IPS-20b (cell line): ENCODE measurements around the gene RHOT2.

Experiments
- H3K27ac ChIP-seq: one replicate; pipeline ENCODE4 v1.5.1; 2013; ENCODE audit warnings: low read length
- H3K27me3 ChIP-seq: 2 replicates; pipeline ENCODE4 v1.6.1; 2013; ENCODE audit warnings: mild to moderate bottlenecking, low read length, inconsistent platforms; ENCODE audit not compliant: insufficient read depth
- H3K36me3 ChIP-seq: 2 replicates; pipeline ENCODE4 v1.6.1; 2013; ENCODE audit warnings: low read depth, mild to moderate bottlenecking, inconsistent platforms, low read length, moderate library complexity; ENCODE audit not compliant: insufficient read depth
- H3K4me1 ChIP-seq: 2 replicates; pipeline ENCODE4 v1.6.1; 2013; ENCODE audit warnings: mild to moderate bottlenecking, control low read depth, inconsistent platforms, low read length, moderate library complexity; ENCODE audit not compliant: insufficient read depth
- H3K4me3 ChIP-seq: 2 replicates; pipeline ENCODE4 v1.5.1; 2013; ENCODE audit warnings: mild to moderate bottlenecking, low read length, inconsistent platforms
- H3K9ac ChIP-seq: 2 replicates; pipeline ENCODE4 v1.6.1; 2013; ENCODE audit warnings: low read depth, mild to moderate bottlenecking, inconsistent platforms, low read length, moderate library complexity
- H3K9me3 ChIP-seq: 2 replicates; pipeline ENCODE4 v1.6.1; 2013; ENCODE audit warnings: mild to moderate bottlenecking, low read depth, low read length, inconsistent platforms; ENCODE audit not compliant: insufficient read depth

RHOT2 gene

DNA sequence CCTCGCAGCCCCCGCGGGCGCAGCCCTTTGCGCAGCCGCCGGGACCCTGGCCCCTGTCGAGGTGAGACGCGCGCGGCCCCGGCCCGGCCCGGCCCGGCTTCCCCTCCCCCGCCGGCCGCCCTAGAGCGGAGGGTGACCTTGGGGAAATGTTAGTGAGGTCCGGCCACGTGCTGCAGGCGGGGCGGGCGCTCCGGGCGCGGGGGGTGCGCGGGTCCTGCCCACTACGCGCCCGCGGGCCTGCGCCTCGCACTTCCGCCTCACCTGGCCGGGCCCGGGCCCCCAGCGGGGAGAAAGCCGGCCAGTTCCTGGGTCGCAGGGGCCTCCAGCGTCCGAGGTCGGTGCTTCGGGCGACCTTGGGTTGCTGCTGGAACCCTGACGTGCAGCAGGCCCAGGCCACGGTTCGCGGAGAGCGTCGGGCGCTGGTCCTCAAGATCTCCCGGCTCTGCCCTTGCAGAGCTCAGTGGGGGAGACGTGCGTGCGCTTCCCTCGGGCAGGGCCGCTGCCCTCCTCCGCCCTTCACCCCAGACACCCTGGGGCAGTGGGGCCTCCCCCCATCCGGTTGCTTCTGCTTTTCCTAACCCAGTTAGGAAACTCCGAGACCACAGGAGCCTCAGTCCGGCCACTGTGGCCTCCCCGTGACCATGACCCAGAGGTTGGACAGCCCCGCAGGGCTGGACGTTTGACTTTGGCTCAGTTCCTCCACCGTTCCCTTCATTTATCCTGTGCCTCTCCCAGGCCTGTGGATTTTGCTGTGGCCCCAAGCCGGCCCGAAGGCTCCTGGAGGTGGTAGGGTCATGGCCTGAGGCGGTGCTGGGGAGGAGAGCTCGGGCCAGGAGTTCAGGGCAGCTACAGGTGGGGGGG is 25.5 kb upstream of the RHOT2 start:
- Histone ChIP-seq H3K4me1 (no peaks in the 10 kb centered on the region; the same call in 1 of the 2 replicates), H3K9me3 (no peaks in the 10 kb centered on the region), H3K27ac (no peak overlapping the region)

DNA sequence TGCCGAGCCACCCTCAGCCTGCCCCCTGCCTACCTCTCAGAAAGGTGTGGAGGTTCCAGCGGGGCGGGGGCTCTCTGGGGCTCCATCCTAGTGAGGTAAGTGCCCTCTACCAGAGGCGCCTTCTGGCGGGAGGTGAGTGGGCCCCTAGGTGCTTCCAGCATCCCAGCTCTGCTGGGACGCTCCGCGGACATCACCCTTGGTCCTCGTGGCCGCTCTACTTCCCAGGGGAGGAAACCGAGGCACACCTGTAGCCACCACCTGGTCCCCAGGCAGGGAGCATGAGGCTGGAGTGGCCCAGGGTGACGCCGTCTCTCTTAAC is 24.9 kb upstream of the RHOT2 start:
- peak overlapping the region; percentile 69; the same call in 1 of the 2 replicates for H3K9ac ChIP-seq
- H3K36me3 ChIP-seq, result no peaks in the 10 kb centered on the region
- H3K27ac ChIP-seq, result no peak overlapping the region
- H3K4me3 ChIP-seq, result peak overlapping the region; percentile 73; the same call in 1 of the 2 replicates
- no peaks in the 10 kb centered on the region for H3K9me3 ChIP-seq
- H3K27me3 ChIP-seq, result peaks cover 9% of the 10 kb centered on the region
- no peaks in the 10 kb centered on the region; the same call in 1 of the 2 replicates for H3K4me1 ChIP-seq

More for the DNA sequence above, 25.5 kb upstream of the RHOT2 start:
- Histone ChIP-seq H3K27me3 (peaks cover 9% of the 10 kb centered on the region), H3K4me3 (peak overlapping the region; percentile 73), H3K36me3 (no peaks in the 10 kb centered on the region), H3K9ac (peak overlapping the region; percentile 69; the same call in 1 of the 2 replicates)

DNA sequence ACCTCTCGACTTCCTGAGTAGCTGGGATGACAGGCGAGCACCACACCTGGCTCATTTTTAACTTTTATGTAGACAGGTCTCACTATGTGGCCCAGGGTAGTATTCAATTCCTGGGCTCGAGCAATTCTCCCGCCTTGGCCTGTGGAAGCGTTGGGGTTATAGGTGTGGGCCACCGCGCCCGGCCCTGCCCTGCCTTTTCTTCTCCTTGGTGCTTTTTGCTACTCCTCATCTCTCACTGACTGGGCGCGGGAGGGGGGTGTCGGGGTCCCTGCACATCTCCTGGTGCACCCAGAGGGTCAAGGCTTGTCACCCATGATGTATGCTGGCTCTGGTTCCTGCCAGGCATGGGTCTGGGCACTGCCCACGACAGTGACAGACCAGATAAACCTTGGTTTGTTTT is 23.4 kb upstream of the RHOT2 start:
- Histone ChIP-seq H3K27me3 (peaks cover 9% of the 10 kb centered on the region), H3K9ac (no peak overlapping the region), H3K27ac (no peak overlapping the region), H3K4me3 (no peak overlapping the region), H3K9me3 (no peaks in the 10 kb centered on the region), H3K36me3 (no peaks in the 10 kb centered on the region), H3K4me1 (no peaks in the 10 kb centered on the region; the same call in 1 of the 2 replicates)

DNA sequence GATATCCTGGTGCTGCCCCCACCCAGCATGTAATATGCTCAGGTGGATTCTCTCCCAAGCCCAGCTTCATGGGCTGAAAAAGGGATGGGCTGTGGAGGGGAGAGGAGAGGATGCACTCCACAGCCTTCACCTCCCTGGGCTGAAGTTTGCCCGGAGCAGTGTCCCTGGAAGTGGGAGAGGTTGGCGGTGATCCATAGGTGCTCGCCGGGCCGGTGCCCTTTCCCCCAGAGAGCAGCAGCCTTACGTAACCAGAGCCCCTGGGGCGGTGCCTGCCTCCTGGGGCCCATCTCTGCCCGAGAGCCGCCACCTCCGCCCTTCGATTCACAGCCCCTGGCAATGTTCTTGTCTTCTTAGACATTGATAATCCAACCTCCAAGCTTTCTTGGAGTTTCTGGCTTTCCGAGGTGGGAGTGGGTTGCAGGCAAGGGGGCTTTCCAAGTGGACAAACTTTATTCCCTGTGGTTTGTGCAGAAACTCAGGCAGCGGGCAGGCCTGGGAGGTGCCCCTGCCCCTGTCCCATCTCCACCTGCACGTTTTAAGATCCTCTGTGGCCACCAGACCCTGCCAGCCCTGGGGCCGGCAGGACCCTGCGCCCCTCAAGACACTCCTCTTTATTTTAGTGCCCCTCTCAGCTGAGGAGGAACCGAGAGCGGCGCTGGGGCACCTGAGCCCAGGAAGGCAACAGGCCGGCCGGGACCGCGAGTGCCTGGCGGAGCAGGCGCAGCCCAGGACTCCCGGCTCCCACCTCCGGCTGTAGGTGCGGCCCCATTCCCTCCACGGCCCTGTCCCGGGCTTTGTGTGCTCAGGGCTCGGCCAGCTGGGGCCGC is 21.9 kb upstream of the RHOT2 start:
- H3K4me3 ChIP-seq, result no peak overlapping the region
- H3K27ac ChIP-seq, result no peak overlapping the region
- peaks cover 3% of the 10 kb centered on the region; the same call in 1 of the 2 replicates for H3K4me1 ChIP-seq
- H3K9me3 ChIP-seq, result no peaks in the 10 kb centered on the region
- H3K36me3 ChIP-seq, result no peaks in the 10 kb centered on the region
- peaks cover 9% of the 10 kb centered on the region for H3K27me3 ChIP-seq
- H3K9ac ChIP-seq, result no peak overlapping the region

DNA sequence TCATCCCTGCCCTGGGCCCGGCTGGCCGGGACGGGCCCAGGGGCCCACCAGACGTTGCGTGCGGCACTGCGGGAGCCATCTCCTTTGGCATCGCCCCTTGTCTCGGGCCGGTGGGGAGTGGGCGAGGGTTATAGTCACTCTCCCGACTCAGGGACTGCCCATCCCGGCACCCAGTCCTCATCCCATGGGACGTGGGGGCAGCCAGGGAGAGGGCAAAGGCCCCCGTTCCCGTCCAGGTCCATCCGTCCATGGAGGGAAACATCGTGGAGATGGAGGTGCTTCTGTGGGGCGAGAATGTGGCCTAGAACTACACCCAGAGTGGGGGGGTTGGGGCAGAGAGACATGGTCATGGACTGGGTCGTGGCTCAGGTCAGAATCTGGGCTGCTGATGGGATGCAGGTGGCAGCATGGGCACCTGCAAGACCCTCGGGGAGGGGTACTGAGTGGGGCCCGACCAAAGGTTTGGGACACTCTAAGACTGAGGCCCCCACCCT is 21.2 kb upstream of the RHOT2 start:
- Histone ChIP-seq H3K27me3 (peaks cover 9% of the 10 kb centered on the region), H3K9me3 (no peaks in the 10 kb centered on the region), H3K9ac (no peak overlapping the region), H3K36me3 (no peaks in the 10 kb centered on the region), H3K4me1 (peaks cover 3% of the 10 kb centered on the region; the same call in 1 of the 2 replicates), H3K4me3 (no peak overlapping the region), H3K27ac (no peak overlapping the region)

DNA sequence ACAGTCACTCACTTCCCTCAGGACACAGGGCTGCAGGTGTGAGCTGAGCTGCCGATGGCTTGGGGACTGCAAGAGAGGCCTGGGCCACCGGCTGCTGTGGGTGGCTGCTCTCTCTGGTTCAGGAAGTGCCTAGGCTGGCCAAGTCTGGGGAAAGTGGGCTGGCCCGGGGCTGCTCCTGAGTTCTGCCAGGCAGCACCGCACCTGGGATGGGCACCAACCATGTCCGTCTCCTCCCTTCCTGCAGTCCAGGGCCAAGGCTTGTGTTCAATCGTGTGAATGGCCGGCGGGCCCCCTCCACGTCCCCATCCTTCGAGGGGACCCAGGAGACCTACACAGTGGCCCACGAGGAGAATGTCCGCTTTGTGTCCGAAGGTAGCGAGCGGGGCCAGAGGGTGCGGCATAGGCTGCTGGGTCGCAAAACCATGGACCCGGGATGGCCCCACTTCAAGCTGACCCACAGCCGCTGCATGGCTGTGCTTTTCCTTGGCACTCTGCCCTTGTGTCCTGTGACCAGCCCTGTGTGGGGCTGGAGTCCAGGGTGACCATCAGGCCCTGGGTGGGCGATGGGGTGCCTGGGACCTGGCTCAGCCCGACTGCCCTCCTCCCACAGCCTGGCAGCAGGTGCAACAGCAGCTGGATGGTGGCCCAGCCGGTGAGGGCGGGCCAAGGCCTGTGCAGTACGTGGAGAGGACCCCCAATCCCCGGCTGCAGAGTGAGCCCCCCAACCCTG is 20.6 kb upstream of the RHOT2 start:
- Histone ChIP-seq H3K9me3 (no peaks in the 10 kb centered on the region), H3K27ac (no peak overlapping the region), H3K4me3 (no peak overlapping the region), H3K9ac (no peak overlapping the region), H3K4me1 (peaks cover 3% of the 10 kb centered on the region; the same call in 1 of the 2 replicates), H3K27me3 (peaks cover 9% of the 10 kb centered on the region), H3K36me3 (no peaks in the 10 kb centered on the region)

DNA sequence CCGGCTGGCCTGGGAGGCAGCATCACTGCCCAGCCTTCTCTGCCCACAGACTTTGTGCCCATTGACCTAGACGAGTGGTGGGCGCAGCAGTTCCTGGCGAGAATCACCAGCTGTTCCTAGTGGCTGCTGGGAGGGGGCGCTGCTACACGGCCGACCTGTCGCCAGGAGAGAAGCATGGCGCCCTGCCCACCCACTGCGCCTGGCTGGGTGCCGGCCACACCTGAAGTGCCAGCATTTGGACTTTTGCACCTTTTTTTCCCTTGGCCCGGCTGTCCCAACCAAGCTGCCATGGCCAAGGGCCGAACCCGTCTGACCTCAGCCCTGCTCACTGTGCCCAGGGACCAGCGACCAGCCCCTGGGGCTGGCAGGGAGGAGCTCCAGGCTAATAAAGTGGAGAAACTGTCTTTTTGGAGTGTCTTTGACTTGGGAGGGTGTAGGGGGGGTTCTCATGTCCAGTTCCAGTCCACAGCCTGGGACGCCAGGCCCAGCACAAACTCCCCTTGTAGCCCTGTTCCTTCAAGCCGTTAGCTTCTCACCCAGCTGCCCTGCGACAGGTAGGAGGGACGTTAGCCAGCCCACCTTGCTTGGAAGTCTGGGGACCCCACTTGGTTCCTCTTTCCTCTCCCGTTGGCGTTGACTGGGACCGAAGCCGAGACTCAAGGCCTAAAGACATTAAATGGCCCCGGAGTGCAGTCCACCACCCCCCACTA is 19.7 kb upstream of the RHOT2 start:
- Histone ChIP-seq H3K4me3 (peak overlapping the region; percentile 71), H3K27ac (peak overlapping the region; percentile 39), H3K4me1 (peaks cover 3% of the 10 kb centered on the region; the same call in 1 of the 2 replicates), H3K9ac (peak overlapping the region; percentile 71; the same call in 1 of the 2 replicates), H3K9me3 (no peaks in the 10 kb centered on the region), H3K27me3 (no peaks in the 10 kb centered on the region; the same call in 1 of the 2 replicates), H3K36me3 (peaks cover under 1% of the 10 kb centered on the region; the same call in 1 of the 2 replicates)

DNA sequence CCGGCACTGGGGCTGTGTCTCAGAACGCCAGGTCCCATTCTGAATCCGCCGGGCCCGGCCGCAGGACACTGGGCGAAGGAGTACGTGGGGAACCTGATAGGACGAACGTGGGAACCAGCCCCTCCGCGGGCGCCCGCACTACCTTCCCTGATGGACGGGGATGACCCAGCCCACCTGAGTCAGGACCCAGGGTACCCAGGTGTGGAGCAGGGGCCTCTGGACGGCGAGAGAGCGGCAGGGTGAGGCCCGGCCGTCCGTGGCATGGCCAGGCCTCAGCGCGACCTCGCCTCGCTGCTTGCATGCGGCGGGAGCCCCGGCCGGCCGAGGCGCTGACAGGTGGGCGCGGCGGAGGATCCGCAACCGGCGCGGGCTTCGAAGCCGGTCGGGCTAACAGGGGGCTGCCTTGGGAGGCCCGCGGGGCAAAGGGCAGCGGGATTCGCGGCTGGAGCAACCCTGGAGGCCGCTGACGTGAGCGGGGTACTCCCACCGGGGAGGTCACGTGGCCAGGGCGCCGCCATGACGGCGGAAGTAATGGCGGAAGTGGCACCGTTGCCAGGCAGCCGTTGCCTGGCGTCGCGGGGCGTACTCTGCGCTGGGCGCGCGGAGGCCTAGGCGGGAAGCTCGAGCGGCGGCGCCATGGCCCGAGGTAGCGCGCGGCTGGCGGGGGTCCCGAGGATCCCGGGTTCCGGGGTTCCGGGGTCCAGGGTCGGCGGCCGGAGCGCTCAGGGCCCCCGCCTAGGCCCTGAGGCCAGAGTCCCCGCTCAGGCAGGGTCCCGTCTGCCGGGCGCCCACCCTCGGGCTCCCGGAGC is 18.9 kb upstream of the RHOT2 start, which contains the start of gene WDR90:
Gene WDR90, plus strand, starts transcription at position 585 of the 809 bp plus-strand sequence. Its CDS starts 52 bp downstream, at position 637.
- H3K36me3 ChIP-seq, result peaks cover 5% of the 10 kb centered on the region
- no peaks in the 10 kb centered on the region for H3K27me3 ChIP-seq
- peaks cover 3% of the 10 kb centered on the region; the same call in 1 of the 2 replicates for H3K4me1 ChIP-seq
- H3K4me3 ChIP-seq, result peak within 1 kb of the TSS; percentile 71
- H3K27ac ChIP-seq, result peak within 1 kb of the TSS; percentile 39
- peak within 1 kb of the TSS; percentile 71; the same call in 1 of the 2 replicates for H3K9ac ChIP-seq
- no peaks in the 10 kb centered on the region for H3K9me3 ChIP-seq

DNA sequence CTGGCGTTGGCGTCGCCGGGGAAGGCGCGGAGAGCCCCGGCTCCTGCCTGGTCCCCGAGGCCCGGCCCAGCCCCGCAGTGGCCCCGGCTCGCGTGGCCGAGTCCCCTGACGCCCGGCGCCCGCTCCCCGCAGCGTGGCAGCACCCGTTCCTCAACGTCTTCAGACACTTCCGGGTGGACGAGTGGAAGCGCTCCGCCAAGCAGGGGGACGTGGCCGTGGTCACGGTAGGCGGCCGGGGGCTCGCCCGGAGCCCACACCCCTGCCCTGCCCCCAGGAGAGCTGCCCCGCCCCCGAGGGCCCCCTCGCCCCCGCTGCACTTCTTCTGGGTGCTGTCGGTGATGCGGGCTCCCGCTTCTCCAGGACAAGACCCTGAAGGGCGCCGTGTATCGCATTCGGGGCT is 18.3 kb upstream of the RHOT2 start:
- Histone ChIP-seq H3K36me3 (peaks cover 5% of the 10 kb centered on the region), H3K27me3 (no peaks in the 10 kb centered on the region), H3K4me1 (peaks cover 3% of the 10 kb centered on the region; the same call in 1 of the 2 replicates), H3K9ac (peak overlapping the region; percentile 71; the same call in 1 of the 2 replicates), H3K4me3 (peak overlapping the region; percentile 71), H3K9me3 (no peaks in the 10 kb centered on the region), H3K27ac (no peak overlapping the region)

DNA sequence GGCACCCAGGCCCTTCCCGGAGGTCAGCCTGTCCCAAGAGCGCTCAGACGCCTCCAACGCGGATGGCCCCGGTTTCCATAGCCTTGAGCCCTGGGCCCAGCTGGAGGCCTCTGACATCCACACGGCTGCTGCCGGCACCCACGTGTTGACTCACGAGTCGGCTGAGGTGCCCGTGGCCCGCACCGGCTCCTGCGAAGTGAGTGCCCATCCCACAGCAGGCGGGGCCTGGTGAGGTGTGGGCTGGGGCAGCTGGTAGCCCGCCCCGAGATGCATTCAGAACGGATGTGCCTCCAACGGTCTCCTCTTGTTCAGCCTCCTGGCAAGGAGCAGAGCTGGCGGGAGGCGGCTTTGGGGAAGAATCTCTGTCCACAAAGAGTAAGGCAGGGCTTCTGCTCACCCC is 16.1 kb upstream of the RHOT2 start:
- Histone ChIP-seq H3K9me3 (no peaks in the 10 kb centered on the region), H3K9ac (no peak overlapping the region), H3K4me3 (no peak overlapping the region), H3K36me3 (peaks cover 5% of the 10 kb centered on the region), H3K4me1 (peaks cover 3% of the 10 kb centered on the region; the same call in 1 of the 2 replicates), H3K27ac (no peak overlapping the region), H3K27me3 (no peaks in the 10 kb centered on the region)
